ENCODE results near the gene MEOX2.

Gene MEOX2

GRCh38 chr7:15688911-15689310 is 2.4 kb upstream of the MEOX2 start (continued):
- TF ChIP-seq, protein P1, sequence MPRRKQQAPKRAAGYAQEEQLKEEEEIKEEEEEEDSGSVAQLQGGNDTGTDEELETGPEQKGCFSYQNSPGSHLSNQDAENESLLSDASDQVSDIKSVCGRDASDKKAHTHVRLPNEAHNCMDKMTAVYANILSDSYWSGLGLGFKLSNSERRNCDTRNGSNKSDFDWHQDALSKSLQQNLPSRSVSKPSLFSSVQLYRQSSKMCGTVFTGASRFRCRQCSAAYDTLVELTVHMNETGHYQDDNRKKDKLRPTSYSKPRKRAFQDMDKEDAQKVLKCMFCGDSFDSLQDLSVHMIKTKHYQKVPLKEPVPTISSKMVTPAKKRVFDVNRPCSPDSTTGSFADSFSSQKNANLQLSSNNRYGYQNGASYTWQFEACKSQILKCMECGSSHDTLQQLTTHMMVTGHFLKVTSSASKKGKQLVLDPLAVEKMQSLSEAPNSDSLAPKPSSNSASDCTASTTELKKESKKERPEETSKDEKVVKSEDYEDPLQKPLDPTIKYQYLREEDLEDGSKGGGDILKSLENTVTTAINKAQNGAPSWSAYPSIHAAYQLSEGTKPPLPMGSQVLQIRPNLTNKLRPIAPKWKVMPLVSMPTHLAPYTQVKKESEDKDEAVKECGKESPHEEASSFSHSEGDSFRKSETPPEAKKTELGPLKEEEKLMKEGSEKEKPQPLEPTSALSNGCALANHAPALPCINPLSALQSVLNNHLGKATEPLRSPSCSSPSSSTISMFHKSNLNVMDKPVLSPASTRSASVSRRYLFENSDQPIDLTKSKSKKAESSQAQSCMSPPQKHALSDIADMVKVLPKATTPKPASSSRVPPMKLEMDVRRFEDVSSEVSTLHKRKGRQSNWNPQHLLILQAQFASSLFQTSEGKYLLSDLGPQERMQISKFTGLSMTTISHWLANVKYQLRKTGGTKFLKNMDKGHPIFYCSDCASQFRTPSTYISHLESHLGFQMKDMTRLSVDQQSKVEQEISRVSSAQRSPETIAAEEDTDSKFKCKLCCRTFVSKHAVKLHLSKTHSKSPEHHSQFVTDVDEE (CRISPR knock-in tag; IDR thresholded peaks at IDR 0.05), result no peak
- no peak for TF ChIP-seq PATZ1 (CRISPR knock-in tag; IDR thresholded peaks at IDR 0.05; ENCODE audit: borderline replicate concordance)
- TF ChIP-seq CREB5 (CRISPR knock-in tag; IDR thresholded peaks at IDR 0.05; ENCODE audit: low read depth), result no peak
- TF ChIP-seq SNAI2 (CRISPR knock-in tag; IDR thresholded peaks at IDR 0.05), result no peak

GRCh38 chr7:15688279-15688626 is 1.8 kb upstream of the MEOX2 start:
- TF ChIP-seq SNAI2 (CRISPR knock-in tag; IDR thresholded peaks at IDR 0.05) (no peak), ZC3H10 (CRISPR knock-in tag; IDR thresholded peaks at IDR 0.05) (no peak), GLIS3 (CRISPR knock-in tag; IDR thresholded peaks at IDR 0.05) (no peak), ZFP30 (CRISPR knock-in tag; IDR thresholded peaks at IDR 0.05) (no peak), CREB5 (CRISPR knock-in tag; IDR thresholded peaks at IDR 0.05; ENCODE audit: low read depth) (no peak), OSR1 (CRISPR knock-in tag; IDR thresholded peaks at IDR 0.05) (no peak), TOX (CRISPR knock-in tag; IDR thresholded peaks at IDR 0.05; ENCODE audit: borderline replicate concordance) (no peak), ZNF565 (CRISPR knock-in tag; conservative IDR thresholded peaks at IDR 0.05; ENCODE audit: low read depth) (no peak), CSDC2 (CRISPR knock-in tag; IDR thresholded peaks at IDR 0.05) (no peak), ZFP3 (CRISPR knock-in tag; IDR thresholded peaks at IDR 0.05) (no peak)
- TF ChIP-seq, protein P1 (CRISPR knock-in tag; IDR thresholded peaks at IDR 0.05), result no peak
- TF ChIP-seq, protein P2, sequence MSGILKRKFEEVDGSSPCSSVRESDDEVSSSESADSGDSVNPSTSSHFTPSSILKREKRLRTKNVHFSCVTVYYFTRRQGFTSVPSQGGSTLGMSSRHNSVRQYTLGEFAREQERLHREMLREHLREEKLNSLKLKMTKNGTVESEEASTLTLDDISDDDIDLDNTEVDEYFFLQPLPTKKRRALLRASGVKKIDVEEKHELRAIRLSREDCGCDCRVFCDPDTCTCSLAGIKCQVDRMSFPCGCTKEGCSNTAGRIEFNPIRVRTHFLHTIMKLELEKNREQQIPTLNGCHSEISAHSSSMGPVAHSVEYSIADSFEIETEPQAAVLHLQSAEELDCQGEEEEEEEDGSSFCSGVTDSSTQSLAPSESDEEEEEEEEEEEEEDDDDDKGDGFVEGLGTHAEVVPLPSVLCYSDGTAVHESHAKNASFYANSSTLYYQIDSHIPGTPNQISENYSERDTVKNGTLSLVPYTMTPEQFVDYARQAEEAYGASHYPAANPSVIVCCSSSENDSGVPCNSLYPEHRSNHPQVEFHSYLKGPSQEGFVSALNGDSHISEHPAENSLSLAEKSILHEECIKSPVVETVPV (CRISPR knock-in tag; IDR thresholded peaks at IDR 0.05), result no peak
- no peak for ATAC-seq

GRCh38 chr7:15687546-15688278 is 1.2 kb upstream of the MEOX2 start:
- no peak; the same call in 2 of the 3 replicates for ATAC-seq
- TF ChIP-seq RARB (CRISPR knock-in tag; IDR thresholded peaks at IDR 0.05) (no peak), ZC3H10 (CRISPR knock-in tag; IDR thresholded peaks at IDR 0.05) (no peak), TOX (CRISPR knock-in tag; IDR thresholded peaks at IDR 0.05; ENCODE audit: borderline replicate concordance) (no peak), POU6F1 (CRISPR knock-in tag; IDR thresholded peaks at IDR 0.05; ENCODE audit: borderline replicate concordance, low read depth) (no peak), ZFP3 (CRISPR knock-in tag; IDR thresholded peaks at IDR 0.05) (no peak), ZFP30 (CRISPR knock-in tag; IDR thresholded peaks at IDR 0.05) (no peak), CREB5 (CRISPR knock-in tag; IDR thresholded peaks at IDR 0.05; ENCODE audit: low read depth) (no peak), TCF4 (CRISPR knock-in tag; IDR thresholded peaks at IDR 0.05; ENCODE audit: borderline replicate concordance) (no peak), ZNF70 (CRISPR knock-in tag; IDR thresholded peaks at IDR 0.05) (no peak), PPARA (CRISPR knock-in tag; IDR thresholded peaks at IDR 0.05; ENCODE audit: borderline replicate concordance) (no peak), SNAI2 (CRISPR knock-in tag; IDR thresholded peaks at IDR 0.05) (no peak), OSR1 (CRISPR knock-in tag; IDR thresholded peaks at IDR 0.05) (no peak), ISL1 (CRISPR knock-in tag; IDR thresholded peaks at IDR 0.05) (no peak), CSDC2 (CRISPR knock-in tag; IDR thresholded peaks at IDR 0.05) (no peak), GLIS3 (CRISPR knock-in tag; IDR thresholded peaks at IDR 0.05) (no peak)
